GM13977 (cell line): Measurements from ENCODE around the gene LSG1.
A peak's percentile ranks its signal among the peaks of the same experiment; 100 is the strongest.

ENCODE experiments used
- DNase-seq: peaks from one replicate; pipeline ENCODE4 v3.0.0; 2012; ENCODE audit warnings: low spot score
- in situ Hi-C: fragments of 300-500 bp; cut with MboI; formaldehyde crosslinking; loops from one replicate; pipeline ENCODE4 v1.12.0; 2022; ENCODE audit warnings: low sequenced_read_pairs, low pct_unique_long_range_greater_than_20kb, mixed read lengths, inconsistent platforms; ENCODE audit not compliant: unreplicated experiment
- TF ChIP-seq, protein P1 (sequence below): IDR thresholded peaks from 2 replicates; pipeline ENCODE4 v1.5.1; 2012; ENCODE audit warnings: mild to moderate bottlenecking, control low read depth; ENCODE audit not compliant: insufficient read depth; ENCODE audit errors: extremely low read depth, missing control alignments

Gene LSG1

DNA sequence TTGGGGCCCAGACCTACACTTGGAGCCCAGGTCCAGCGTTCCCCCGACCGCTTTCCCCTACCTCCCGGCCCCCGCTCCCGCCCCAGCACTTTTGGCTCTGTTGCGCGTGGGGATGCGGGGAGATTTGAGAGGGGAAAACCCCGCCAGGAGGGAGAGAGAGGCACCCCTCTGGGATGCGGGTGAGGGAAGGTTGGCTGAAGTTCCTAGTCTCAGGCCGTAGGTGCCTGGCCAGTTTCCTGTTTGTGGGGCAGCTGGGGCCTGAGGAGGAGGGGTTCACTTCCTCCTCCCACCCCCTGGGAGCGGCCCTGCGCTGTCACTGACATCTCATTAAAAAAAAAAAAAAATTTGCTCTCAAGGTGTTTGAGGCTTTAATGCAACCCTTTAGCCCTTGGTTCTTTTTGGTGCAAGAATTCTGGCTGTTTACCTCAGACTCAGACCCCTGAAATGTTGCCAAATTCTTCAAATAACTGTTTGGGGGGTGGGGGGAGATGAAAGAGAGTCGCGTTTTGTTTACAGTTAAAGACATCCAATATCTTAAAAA is 16.3 kb upstream of the LSG1 start:
- DNase-seq = peak; percentile 81
- in situ Hi-C loops = loop anchor here (10.0 to 25.0 kb wide), 4 partner anchors 274 to 849 kb away; partner anchors contain the start of gene PPP1R2
- TF ChIP-seq, protein P1, sequence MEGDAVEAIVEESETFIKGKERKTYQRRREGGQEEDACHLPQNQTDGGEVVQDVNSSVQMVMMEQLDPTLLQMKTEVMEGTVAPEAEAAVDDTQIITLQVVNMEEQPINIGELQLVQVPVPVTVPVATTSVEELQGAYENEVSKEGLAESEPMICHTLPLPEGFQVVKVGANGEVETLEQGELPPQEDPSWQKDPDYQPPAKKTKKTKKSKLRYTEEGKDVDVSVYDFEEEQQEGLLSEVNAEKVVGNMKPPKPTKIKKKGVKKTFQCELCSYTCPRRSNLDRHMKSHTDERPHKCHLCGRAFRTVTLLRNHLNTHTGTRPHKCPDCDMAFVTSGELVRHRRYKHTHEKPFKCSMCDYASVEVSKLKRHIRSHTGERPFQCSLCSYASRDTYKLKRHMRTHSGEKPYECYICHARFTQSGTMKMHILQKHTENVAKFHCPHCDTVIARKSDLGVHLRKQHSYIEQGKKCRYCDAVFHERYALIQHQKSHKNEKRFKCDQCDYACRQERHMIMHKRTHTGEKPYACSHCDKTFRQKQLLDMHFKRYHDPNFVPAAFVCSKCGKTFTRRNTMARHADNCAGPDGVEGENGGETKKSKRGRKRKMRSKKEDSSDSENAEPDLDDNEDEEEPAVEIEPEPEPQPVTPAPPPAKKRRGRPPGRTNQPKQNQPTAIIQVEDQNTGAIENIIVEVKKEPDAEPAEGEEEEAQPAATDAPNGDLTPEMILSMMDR = no peak

- DNase-seq = peak; percentile 87
- TF ChIP-seq, protein P1 = peak; percentile 61
- in situ Hi-C loops = loop anchor here (10.0 to 25.0 kb wide), 4 partner anchors 275 to 850 kb away; partner anchors contain the start of gene PPP1R2
Measured at GRCh38 chr3:194687638-194688199, 15.7 kb upstream of the LSG1 start.

DNA sequence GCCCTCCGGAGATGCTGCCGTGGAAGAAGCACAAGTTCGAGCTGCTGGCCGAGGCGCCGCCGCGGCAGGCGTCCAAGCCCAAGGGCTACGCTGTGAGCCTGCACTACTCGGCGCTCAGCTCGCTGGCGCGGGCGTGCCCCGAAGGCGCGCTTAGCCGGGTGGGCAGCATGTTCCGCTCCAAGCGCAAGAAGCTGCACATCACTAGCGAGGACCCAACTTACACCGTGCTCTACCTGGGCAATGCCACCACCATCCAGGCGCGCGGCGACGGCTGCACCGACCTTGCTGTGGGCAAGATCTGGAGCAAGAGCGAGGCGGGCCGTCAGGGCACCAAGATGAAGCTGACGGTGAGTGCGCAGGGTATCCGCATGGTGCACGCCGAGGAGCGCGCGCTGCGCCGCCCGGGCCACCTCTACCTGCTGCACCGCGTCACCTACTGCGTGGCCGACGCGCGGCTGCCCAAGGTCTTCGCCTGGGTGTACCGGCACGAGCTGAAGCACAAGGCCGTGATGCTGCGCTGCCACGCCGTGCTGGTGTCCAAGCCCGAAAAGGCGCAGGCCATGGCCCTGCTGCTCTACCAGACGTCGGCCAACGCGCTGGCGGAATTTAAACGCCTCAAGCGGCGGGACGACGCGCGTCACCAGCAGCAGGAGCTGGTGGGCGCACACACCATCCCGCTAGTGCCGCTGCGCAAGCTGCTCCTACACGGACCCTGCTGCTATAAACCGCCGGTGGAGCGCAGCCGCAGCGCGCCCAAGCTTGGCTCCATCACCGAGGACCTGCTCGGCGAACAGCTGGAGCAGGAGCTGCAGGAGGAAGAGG is 15.0 kb upstream of the LSG1 start:
- in situ Hi-C loops = loop anchor here (10.0 to 25.0 kb wide), 4 partner anchors 275 to 850 kb away; partner anchors contain the start of gene PPP1R2
- peak; percentile 65 for DNase-seq

DNA sequence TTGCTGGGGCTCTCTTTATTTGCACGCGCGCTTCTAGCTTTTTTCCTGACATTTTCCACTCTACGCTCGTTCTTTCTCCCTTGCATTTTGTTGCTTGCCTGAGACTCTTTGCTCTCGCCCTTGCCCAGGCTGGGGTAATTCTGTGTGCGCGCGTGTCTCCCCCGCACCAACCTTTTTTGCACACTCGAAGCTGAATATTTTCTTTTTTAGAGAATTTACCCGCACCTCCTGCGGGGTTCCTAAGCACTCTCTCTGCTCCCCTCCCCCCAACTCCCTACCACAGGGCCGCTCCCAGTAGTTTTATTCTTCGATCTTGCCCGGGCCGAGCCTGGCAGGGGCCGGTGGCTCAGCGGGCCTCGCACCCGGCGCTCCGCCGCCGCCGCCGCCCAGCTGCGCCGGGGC is 14.4 kb upstream of the LSG1 start:
- in situ Hi-C loops = loop anchor here (10.0 to 25.0 kb wide), 4 partner anchors 276 to 851 kb away; partner anchors contain the start of gene PPP1R2
- no peak for DNase-seq
- TF ChIP-seq, protein P1 = no peak

More for the DNA sequence above, 15.0 kb upstream of the LSG1 start:
- TF ChIP-seq, protein P1 = no peak

- in situ Hi-C loops = loop anchor here (10.0 to 25.0 kb wide), 4 partner anchors 276 to 851 kb away; partner anchors contain the start of gene PPP1R2
Measured at GRCh38 chr3:194685718-194686413, 13.9 kb upstream of the LSG1 start, which contains the start of gene FAM43A. TSS of gene FAM43A (plus strand) at chr3:194685883. CDS start at chr3:194686827, 944 bp downstream.

More at GRCh38 chr3:194685718-194686413, 13.9 kb upstream of the LSG1 start, which contains the start of gene FAM43A:
- peak; percentile 88 for DNase-seq
- TF ChIP-seq, protein P1 = peak; percentile 28
